HG02571 (cell line): ENCODE measurements around the gene JOSD2.
"Not testable (repeated sequence)": the region's sequence is repeated elsewhere in the genome, so short reads cannot be mapped to it uniquely, and the experiment has no call there.

Experiments
- ATAC-seq: cut with Tn5 transposase; IDR thresholded peaks from one replicate; pipeline ENCODE4 v1.9.1; 2021; ENCODE audit warnings: mild to moderate bottlenecking, moderate library complexity; ENCODE audit not compliant: unreplicated experiment

Gene JOSD2

DNA sequence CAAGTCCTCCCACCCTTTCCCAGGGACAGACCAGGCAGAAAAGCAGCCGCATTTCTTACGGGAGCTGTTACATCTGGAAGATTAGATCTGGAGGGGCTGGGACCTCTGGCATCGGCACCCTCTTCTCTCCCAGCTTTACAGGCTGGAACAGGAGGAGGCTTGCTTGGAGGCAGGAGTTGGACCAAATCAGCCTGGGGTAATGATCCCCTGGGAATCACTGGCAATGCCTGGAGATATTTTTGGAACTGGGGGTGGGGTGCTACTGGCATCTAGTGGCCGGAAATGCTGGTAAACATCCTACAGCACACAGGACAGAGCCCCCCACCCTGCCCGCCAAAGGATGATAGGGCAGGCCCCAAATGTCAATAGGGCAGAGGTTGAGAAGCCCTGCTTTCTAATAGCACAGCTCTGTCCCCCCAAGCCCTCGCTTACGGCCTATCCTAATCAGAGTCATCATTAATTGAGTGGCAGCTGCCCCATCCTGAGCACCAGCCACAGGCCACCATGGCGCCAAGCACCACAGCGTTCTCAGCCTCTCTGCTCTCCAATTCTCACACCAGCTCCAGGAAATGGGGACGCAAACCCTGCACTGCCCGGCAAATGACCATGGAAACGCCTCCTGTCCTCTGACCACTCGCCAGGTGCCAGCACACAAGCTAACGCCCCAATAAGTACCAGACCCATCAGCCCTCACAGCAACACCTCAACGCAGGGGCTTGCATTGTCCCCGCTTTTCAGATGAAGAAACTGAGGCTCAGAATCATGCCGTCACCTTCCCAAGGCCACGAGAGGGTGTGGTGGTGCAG, 36.6 kb upstream of the JOSD2 start:
- no peak for ATAC-seq

DNA sequence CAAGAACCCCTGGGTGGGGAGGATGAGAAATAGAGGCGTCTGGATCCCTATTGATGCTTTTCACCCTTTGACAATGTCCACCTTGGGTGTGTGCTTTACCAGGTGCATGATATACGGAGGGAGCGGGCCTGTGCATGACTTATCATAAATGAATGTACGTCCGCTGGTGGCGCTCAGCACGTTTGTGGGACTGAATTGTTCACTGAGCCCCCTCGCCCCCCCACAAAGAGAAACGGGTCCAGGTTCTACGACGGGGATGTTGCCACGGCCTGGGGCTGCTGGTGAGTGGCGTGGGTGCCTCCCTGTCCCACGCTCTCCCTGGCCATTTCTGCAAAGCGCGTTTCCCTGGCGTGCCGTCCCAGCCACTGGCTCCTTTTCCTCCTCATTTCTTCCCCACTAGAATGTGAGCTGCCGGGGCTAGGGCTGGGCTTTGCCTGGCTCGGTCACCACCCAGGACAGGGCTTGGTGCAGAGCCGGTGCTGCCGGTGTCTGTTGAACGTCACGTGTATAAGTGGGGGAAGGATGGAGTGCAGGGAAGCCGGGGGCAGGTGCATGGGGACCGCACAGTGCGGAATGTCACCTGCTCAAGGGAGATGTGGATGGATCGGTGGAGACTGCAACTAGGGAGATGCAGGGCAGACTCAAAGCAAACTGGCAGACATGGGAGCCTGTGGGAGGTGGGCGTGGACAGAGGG, 35.7 kb upstream of the JOSD2 start:
- ATAC-seq: no peak

DNA sequence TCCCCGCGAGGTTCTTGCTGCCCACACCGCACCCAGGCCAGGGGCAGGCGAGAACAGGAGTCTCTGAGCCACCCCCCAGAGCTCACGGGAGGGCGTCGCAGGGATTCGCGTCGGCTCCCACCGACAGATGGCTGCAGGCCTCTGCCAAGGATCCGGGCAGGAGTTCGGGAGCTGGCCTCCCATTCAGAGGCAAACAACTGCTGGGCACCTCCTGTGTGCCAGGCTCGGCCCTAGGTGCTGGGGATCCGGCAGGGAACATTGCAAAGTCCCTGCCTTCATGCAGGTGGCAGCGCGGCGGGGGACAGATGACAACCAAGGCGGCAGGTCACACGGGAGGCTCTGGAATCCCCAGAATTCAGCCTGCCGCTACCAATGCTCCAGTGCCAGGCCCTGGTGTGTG, 32.0 kb upstream of the JOSD2 start:
- ATAC-seq: no peak

DNA sequence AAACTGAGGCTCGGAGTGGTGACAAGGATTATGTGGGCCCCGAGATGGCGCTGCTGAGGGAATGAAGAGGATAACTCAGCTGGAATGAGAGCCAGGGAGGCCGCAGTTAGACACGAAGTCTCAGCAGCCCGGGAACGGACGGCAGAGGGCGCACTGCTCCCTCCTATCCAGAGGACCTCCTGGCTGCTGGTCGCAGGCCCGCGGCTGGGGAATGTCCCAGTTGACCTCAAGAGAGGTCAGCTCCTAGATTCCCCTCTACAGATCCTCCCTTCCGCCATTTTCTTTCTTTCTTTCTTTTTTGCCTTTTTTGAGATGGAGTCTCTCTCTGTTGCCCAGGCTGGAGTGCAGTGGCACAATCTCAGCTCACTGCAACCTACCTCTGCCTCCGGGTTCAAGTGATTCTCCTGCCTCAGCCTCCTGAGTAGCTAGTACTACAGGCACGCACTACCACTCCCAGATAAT, 26.8 kb upstream of the JOSD2 start:
- no peak for ATAC-seq

DNA sequence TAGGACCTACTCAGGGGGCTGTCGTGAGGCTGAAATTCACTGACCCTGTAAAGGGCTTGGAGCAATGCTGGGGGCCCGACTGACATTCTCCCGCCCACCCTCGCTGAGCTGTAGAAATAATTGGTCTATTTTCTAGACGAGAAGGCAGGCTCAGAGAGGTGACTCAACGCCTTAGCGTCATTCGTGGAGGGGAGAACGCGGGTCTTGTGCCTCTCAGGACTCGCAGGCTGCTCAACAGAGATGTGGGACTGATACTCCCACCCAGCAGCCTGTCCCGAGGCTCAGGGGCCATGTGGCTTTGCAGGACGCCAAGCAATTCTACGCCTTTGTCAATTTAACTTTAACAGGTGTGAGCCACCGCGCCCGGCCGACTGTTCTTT, 26.3 kb upstream of the JOSD2 start:
- no peak for ATAC-seq

DNA sequence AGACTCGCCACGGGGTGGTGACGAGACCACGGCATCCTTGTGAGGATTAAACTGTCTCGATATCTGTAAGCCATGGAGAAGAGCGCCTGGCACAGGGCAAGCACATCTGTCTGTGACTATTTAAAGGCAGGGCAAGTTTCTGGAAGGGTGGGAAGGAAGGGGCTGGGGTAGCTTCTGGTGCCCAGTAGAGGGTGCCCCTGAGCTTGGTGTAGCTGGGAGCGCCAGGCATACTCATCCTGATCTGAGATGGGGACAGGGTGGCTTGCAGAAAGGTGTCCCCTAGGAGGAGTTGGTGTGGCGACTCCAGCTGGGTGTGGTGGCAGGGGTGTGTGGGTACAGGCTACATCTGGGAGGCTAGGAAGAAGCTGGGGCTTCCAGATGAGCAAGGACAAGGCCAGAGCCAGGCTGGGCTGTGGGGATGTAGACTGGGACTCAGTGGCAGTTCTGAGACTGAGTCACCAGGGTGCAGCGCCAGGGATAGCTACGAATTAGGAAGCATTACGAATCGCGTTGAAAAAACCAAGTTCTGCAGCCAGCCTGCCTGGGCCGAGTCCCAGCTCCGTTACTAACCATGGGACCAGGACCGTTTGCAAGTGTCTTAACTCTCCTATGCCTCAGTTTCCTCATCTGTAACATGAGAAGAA, 25.8 kb upstream of the JOSD2 start:
- no peak for ATAC-seq

DNA sequence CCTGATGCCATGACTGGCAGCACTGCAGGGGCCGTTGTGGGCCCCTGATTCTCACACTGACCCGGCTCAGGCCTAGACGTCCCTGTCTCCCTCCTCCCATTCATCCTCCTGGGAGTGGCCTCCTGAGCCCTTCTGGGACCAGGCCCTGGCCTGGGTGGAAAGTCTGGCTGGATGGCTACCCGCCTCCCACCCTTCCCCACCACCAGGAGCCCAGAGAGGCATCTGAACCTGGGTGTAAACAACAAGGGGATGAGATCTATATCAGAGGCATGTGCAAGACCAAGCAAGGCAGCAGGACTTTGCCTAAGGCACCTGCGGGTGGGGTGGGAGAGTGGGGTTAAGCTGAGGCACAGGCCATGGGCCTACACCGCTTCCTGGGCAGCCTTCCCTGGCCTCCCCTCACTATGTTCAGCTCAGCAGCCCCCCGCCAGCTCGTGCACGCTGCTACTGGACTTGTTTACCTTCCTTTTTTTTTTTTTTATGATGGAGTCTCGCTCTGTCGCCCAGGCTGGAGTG, 24.7 kb upstream of the JOSD2 start:
- no peak for ATAC-seq

DNA sequence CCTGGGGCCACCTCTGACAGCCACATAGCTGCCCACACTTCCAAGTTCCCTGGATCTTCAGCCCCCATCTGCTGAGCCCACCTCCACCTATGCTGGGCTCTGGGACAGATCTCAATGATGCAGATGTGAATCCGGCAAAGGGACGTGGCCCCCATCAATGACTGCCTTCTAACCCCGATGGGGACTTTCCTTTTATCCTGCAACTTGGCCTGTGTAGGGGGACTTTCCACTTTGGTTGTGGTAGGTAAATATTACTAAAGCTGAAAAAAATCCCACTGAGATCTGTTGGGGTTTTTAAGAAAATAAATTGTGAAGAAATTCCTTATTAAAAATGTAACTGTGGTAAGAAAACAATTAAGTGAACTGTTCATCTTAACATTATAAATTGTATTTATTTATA, 23.5 kb upstream of the JOSD2 start:
- no peak for ATAC-seq

DNA sequence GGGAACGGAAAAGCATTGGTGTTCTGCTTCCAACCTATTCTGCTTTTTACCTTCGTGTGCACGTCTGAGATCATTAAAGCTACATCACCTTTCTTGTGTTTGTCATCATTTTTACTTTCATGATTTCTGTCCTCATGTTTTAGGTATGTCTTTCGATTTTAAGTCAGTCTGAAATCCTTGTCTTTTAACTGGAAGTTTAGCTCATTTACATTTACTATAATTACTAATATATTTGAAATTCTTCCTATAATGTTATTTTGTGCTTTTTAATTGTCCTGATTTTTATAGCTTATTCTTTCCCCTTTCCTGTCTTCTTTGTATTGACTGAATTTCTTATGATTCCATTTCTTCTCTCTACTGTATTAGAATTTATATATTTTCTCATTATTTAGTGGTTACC, 22.0 kb upstream of the JOSD2 start:
- ATAC-seq: no peak

DNA sequence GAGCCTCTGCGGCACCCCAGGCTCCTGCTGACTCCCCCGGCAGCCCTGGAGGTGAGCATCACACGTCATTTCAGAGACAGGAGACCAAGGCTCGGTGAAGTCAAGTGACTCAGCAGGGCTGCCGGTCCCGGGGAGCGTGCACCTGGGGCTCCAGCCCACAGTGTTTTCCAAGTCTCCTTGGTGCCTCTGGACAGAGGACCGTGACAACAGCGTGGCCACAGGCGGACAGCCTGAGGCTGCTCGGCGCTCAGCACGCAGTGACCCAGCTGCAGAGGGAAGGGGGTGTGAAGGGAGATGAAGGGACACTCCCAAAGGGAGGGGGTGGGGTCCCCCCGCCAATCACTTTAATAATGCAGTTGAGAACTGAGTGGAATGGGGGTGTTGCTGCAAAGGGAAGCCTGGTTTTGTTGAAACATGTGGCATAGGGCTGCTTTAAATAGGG, 20.2 kb upstream of the JOSD2 start:
- ATAC-seq: no peak

DNA sequence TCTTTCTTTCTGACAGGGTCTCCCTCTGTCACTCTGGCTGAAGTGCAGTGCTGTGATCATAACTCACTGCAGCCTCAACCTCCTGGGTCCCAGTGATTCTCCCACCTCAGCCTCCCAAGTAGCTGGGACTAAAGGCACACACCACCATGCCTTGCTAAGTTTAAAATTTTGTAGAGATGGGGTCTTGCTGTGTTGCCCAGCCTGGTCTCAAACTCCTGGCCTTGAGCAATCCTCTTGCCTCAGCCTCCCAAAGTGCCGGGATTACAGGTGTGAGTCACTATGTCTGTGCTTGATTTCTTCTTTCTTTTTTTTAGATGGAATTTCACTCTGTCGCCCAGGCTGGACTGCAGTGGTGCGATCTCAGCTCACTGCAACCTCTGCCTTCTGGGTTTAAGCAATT, 17.1 kb upstream of the JOSD2 start:
- ATAC-seq: not testable (repeated sequence)

DNA sequence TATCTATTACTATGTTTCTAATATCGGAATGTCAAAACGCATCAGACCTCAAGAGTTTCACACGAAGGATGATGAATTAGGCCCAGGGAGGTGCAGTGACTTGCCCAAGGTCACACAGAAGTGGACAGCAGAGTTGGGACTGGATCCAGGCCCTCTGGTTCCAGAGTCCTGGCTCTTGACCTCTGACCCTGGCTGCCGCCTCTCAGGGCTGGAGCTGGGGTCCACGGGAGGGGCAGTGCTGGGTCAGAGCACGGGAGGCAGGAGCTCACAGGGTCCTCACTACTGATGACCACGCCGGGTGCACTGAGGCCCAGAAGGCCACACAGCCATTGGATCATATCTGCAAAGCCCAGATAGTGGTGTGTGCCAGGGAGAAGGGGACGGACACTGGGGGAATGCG, 11.9 kb upstream of the JOSD2 start:
- ATAC-seq: no peak

DNA sequence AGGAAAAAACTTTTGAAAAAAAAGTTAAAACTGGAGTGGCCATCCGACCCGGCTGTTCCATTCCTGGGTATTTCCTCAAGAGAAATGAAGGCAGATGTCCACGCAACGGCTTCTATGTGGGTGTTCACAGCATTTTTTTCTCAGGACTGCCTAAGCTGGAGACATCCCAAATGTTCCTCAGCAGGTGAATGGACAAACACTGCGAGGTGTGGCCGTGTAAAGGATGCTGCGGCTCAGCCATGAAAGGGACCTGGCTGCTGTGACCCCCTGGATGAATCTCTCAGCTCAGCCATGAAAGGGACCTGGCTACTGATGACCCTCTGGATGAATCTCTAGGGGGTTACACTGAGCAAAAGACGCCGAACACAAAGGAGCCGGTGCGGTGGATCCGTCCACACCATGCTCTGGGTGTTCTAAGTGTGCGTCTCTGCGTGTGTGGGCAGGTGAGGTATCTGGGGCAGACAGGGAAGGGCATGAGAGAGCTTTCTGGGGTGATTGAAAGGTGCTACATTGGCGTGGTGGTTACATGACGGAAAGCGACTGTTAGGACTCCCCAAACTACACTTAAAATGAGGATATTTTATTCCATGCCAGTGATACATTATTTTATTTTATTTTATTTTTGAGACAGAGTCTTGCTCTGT, 10.0 kb upstream of the JOSD2 start:
- ATAC-seq: no peak

DNA sequence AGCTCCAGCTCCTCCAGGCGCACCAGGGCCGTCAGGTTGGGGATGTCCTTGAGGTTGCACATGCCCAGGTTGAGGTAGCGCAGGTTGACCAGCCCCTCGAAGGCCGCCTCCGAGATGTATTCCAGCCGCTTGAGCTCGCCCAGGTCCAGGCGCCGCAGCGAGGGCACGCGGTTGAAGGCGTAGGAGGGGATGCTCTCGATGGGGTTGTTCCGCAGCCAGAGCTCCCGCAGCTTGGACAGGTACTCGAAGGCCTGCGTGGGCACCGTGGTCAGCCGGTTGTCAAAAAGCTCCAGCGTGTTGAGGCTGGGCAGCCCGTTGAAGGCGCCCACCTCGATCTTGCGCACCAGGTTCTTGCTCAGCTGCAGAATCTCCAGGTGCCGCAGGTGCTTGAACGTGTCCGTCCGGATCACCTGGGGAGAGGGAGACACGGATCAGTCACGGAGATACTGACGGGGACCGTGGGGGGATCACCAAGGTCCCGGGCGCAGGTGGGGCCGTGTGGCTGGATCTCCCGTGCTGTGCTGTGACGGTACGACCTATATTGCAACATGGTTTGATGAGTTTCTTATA, 8.1 kb upstream of the JOSD2 start:
- no peak for ATAC-seq

DNA sequence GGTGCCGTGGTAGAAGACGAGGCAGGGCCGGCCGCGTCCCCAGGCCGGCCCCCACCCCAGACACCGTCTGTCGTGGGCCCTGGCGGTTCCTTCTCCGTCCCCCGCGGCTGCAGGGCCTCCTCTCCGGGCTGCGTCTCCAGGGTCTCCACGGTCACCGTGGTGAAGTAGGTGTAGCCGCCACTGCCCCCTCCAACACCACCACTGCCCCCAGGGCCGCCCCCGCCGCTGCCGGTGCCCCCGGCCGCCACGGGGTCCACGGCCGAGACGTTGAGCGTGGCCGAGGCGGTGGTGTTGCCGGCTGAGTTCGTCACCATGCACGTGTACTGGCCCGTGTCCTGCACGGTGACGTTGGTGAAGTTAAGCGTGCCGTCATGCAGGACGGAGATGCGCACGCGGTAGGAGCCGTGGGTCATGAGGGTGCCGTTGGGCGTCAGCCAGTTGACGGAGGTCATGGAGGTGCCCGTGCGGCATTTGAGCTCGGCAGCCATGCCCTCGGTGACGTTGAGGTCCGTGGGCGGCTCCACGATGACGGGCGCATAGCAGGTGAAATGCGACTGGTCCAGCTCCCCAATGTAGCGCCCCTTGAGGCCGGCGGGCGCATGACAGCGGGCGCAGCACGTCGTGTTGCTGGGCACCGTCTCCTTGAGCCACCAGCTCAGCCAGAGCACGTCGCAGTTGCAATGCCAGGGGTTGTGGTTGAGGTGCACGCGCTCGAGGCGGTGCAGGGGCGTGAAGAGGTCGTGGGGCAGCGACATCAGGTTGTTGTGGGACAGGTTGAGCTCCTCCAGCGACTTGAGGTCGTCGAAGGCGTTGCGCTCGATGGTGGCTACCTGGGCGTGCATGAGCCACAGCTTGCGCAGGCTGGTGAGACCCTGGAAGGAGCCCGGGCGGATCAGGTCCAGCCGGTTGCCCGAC, 7.4 kb upstream of the JOSD2 start:
- ATAC-seq: no peak

DNA sequence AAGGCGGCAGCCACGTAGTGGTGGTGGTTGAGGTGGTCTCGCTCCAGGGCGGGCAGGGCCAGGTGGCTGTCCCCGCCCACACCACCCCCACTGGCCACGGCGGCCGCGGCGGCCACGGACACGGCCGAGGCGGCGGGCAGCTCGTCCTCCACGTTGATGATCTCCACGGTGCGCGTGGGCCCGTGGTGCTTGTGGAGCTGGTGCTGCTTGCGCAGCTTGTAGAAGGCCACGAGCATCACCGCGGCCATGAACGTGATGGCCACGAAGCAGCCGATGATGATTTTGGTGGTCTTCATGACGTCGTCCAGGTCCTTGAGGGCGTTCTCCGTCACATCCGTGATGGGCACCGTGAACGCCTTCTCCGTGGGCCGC, 6.7 kb upstream of the JOSD2 start:
- ATAC-seq: no peak

DNA sequence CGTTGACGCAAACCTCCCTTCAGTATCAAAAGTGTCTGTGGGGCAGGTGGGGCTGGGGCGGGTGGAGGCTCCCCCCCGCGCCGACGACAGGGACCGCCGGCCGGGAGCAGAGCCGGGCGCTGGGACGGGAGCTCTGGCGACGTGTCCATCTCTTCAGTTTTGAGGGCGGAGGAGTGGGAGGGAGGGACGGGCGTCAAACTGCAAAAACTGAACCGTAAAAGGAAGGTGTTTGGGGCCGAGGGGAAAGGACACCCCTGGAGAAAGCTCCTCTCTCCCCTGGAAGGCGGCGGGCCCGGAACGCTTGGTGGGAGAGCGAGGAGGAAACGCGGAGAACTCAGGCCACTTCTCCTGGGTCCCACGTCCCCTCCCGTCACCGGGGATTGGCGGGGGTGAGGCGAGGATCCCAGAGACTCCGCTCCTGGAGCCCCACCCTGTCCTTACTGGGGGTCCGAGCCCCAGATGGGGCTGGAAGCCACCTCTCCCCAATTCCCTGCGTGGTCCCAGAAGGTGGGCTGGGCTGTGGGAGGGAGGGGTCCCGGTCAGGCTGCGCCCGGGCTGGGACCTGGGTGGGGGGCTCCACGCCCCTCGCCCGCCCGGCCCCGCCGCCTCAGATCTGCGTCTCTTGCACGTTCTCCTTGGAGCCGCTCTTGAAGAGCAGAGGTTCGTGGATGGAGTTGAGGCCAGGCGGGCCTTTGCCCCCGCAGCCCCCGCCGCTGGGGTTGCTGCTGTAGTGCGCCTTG, 6.1 kb upstream of the JOSD2 start:
- ATAC-seq: no peak

DNA sequence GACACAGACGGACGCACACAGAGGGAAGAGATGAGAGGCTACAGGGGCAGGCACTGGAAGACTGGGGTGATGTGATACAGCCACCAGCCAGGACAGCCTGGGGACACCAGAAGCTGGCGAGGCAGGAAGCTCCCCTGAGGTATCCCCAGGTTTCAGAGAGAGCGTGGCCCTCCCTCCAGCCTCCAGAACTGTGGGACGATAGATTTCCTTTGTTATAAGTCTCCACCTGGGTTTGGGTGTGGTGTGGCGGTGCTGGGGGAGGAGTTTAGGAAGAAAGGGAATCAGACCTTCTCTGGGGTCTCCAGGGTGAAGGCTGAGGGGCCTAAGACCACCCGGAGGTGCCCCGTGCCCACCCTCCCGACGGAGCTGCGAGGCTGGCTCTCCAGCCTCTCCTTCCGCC, 5.5 kb upstream of the JOSD2 start:
- no peak for ATAC-seq

DNA sequence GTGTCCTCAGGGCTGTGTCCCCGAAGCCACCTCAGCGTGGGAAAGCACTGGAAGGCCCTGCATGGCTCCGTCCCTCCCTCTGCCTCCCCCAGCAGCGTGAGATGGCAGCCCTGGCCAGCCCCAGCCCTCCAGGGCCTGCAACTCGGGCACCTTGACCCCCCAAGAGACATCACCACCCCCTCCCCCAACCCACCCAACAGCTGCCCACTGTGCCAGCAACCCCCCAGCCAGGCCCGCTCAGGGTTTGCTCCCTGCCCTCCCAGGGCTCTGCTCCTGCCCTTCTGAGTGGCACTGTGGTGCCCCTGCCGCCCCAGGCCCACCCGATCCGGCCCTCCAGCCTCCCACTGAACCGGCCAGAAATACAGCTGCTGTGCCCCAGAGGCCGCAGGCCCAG, 4.2 kb upstream of the JOSD2 start:
- no peak for ATAC-seq
